Caco-2 (cell line): ENCODE measurements around the gene ARL14EPL. TPM values are rescaled to one million over a fixed set of nuclear protein-coding genes. Genes with fewer than 3 reads are reported as not detected.
"Not testable (repeated sequence)": the region's sequence is repeated elsewhere in the genome, so short reads cannot be mapped to it uniquely, and the experiment has no call there.

Source experiments
- BruUV-seq: library from RNA; stranded (reverse); fragments of 400-500 nt; replicated peaks from 2 replicates; lab custom pipeline; 2021; lab: Mats Ljungman, UMichigan
- CTCF ChIA-PET: fragments of 300-600 bp; sonication (Branson Sonifier 250); formaldehyde crosslinking; loops from one replicate; lab custom pipeline; 2022; ENCODE audit warnings: antibody characterized with exemption; lab: Charles Lee
- POLR2A ChIA-PET: fragments of 300-600 bp; sonication (Branson Sonifier 250); formaldehyde crosslinking; loops from one replicate; lab custom pipeline; 2022; ENCODE audit warnings: antibody characterized with exemption; lab: Charles Lee
- DNase-seq, 2 experiments: peaks; one replicate each; pipeline versions ENCODE4 v3.0.0 to v3.0.0-alpha.2; 2020 to 2022
- H3K27me3 ChIP-seq: replicated peaks from 2 replicates; pipeline ENCODE4 v1.6.0; 2011; ENCODE audit warnings: low read length; ENCODE audit not compliant: control insufficient read depth, insufficient read depth
- H3K36me3 ChIP-seq: 2 replicates; pipeline ENCODE4 v1.5.1; 2011; ENCODE audit warnings: low read length; ENCODE audit not compliant: control insufficient read depth, insufficient read depth
- H3K4me1 ChIP-seq: fragments of 250-450 bp; sonication (Bioruptor Pico); 2 replicates; pipeline ENCODE4 v1.5.1; 2020; ENCODE audit warnings: mild to moderate bottlenecking
- H3K4me3 ChIP-seq: 2 replicates; pipeline ENCODE4 v1.5.1; 2011; ENCODE audit warnings: low read depth, mild to moderate bottlenecking, control low read depth, low read length
- H3K9me3 ChIP-seq: fragments of 250-450 bp; sonication (Bioruptor Pico); 2 replicates; pipeline ENCODE4 v1.5.1; 2020; ENCODE audit warnings: mild to moderate bottlenecking, moderate library complexity
- H3K27ac Mint-ChIP-seq: one replicate; pipeline ENCODE4 v1.8.0; 2022; ENCODE audit warnings: mixed read lengths; ENCODE audit not compliant: unreplicated experiment
- H3K27me3 Mint-ChIP-seq: one replicate; pipeline ENCODE4 v1.8.0; 2022; ENCODE audit warnings: mixed read lengths; ENCODE audit not compliant: insufficient read depth, unreplicated experiment
- H3K36me3 Mint-ChIP-seq: one replicate; pipeline ENCODE4 v1.8.0; 2022; ENCODE audit warnings: mild to moderate bottlenecking, mixed read lengths; ENCODE audit not compliant: insufficient read depth, unreplicated experiment
- H3K4me1 Mint-ChIP-seq: one replicate; pipeline ENCODE4 v1.8.0; 2022; ENCODE audit warnings: low read depth, mixed read lengths; ENCODE audit not compliant: unreplicated experiment
- H3K4me3 Mint-ChIP-seq: one replicate; pipeline ENCODE4 v1.8.0; 2022; ENCODE audit warnings: mild to moderate bottlenecking, moderate library complexity, mixed read lengths; ENCODE audit not compliant: unreplicated experiment
- H3K9me3 Mint-ChIP-seq: one replicate; pipeline ENCODE4 v1.8.0; 2022; ENCODE audit warnings: mixed read lengths; ENCODE audit not compliant: unreplicated experiment
- intact Hi-C: fragments of 100-400 bp; cut with micrococcal nuclease; formaldehyde crosslinking; loops from one replicate; pipeline ENCODE4 v1.10.0; 2022; ENCODE audit not compliant: unreplicated experiment
- total RNA-seq: library from RNA; stranded (reverse); gene quantifications from 2 replicates; pipeline ENCODE4 v1.2.3, GENCODE V29; 2022
- TF ChIP-seq, protein P1 (sequence below), 2 experiments: fragments of 200-600 bp in 1 of 2; IDR thresholded peaks; 1 replicate in 1 of 2; 2 replicates in 1 of 2; pipeline versions ENCODE4 v1.5.1 to v1.8.0; 2011 to 2022; ENCODE audit warnings: antibody characterized with exemption in 1 of 2, control low read depth in 1 of 2, inconsistent platforms in 1 of 2, low read depth in 1 of 2, low read length in 1 of 2, mild to moderate bottlenecking in 1 of 2, moderate library complexity in 1 of 2; ENCODE audit not compliant: insufficient read depth in 1 of 2, severe bottlenecking in 1 of 2, unreplicated experiment in 1 of 2

Gene ARL14EPL
- total RNA-seq, 1 experiment from 2014 or later: not detected

DNA sequence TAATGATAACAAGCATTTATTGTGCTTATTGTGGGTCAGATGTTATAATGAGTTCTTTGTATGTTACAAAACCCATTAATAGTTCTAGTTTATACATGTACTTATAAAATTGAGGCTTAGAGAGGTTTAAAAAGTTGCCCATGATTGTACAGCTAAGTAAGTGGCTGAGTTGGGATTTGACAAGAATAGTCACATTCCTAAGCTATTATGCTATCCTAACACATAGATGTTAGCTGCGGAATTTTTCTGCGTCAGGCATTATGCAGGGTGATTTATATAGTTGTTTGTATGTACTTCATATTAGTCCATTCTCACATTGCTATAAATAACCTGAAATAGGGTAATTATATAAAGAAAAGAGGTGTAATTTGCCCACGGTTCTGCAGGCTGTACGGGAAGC is 65.0 kb downstream of the ARL14EPL start:
- no TSS peak for BruUV-seq
- Histone ChIP-seq H3K36me3 (no peaks in the 10 kb centered on the region; the same call in 1 of the 2 replicates), H3K27me3 (no peaks in the 10 kb centered on the region), H3K4me1 (no peaks in the 10 kb centered on the region), H3K9me3 (no peaks in the 10 kb centered on the region), H3K4me3 (no peak overlapping the region)
- DNase-seq: no peak
- POLR2A ChIA-PET: no interaction called here
- intact Hi-C loops: no loop called here
- H3K27ac Mint-ChIP-seq: no peak overlapping the region
- H3K9me3 Mint-ChIP-seq: no peaks in the 10 kb centered on the region
- H3K4me3 Mint-ChIP-seq: no peak overlapping the region
- TF ChIP-seq, protein P1, sequence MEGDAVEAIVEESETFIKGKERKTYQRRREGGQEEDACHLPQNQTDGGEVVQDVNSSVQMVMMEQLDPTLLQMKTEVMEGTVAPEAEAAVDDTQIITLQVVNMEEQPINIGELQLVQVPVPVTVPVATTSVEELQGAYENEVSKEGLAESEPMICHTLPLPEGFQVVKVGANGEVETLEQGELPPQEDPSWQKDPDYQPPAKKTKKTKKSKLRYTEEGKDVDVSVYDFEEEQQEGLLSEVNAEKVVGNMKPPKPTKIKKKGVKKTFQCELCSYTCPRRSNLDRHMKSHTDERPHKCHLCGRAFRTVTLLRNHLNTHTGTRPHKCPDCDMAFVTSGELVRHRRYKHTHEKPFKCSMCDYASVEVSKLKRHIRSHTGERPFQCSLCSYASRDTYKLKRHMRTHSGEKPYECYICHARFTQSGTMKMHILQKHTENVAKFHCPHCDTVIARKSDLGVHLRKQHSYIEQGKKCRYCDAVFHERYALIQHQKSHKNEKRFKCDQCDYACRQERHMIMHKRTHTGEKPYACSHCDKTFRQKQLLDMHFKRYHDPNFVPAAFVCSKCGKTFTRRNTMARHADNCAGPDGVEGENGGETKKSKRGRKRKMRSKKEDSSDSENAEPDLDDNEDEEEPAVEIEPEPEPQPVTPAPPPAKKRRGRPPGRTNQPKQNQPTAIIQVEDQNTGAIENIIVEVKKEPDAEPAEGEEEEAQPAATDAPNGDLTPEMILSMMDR (IDR thresholded peaks at IDR 0.05; ENCODE audit: insufficient read depth in 1 of 2, low read depth in 1 of 2, low read length in 1 of 2, severe bottlenecking in 1 of 2, unreplicated experiment in 1 of 2): no peak
- H3K4me1 Mint-ChIP-seq: no peaks in the 10 kb centered on the region
- H3K36me3 Mint-ChIP-seq: peaks cover 17% of the 10 kb centered on the region
- CTCF ChIA-PET: no interaction called here
- no peaks in the 10 kb centered on the region for H3K27me3 Mint-ChIP-seq

DNA sequence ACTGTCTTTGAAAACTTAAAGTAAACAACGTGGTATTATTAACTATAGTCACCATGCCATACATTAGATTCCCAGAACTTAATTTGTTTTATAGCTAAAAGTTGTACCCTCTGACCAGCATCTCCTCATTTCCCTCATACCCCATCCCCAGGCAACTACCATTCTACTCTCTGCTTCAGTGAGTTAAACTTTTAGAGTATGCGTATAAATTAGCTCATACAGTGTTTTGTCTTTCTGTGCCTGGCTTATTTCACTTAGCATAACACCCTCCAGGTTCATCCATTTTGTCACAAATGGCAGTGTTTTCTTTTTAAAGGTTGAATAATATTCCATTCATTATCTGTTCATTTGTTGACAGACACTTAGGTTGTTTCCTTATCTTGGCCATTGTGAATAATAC is 66.7 kb downstream of the ARL14EPL start:
- intact Hi-C loops: no loop called here
- ChIA-PET CTCF (no interaction called here), POLR2A (no interaction called here)
- Mint-ChIP-seq H3K27ac (no peak overlapping the region), H3K4me3 (no peak overlapping the region), H3K36me3 (peaks cover 17% of the 10 kb centered on the region), H3K27me3 (no peaks in the 10 kb centered on the region), H3K9me3 (no peaks in the 10 kb centered on the region), H3K4me1 (no peaks in the 10 kb centered on the region)
- DNase-seq: no peak
- TF ChIP-seq, protein P1 (IDR thresholded peaks at IDR 0.05; ENCODE audit: insufficient read depth in 1 of 2, low read depth in 1 of 2, low read length in 1 of 2, severe bottlenecking in 1 of 2, unreplicated experiment in 1 of 2): no peak
- H3K4me3 ChIP-seq: no peak overlapping the region
- H3K36me3 ChIP-seq: no peaks in the 10 kb centered on the region
- BruUV-seq: no TSS peak
- no peaks in the 10 kb centered on the region for H3K27me3 ChIP-seq
- no peaks in the 10 kb centered on the region for H3K9me3 ChIP-seq
- no peaks in the 10 kb centered on the region for H3K4me1 ChIP-seq

DNA sequence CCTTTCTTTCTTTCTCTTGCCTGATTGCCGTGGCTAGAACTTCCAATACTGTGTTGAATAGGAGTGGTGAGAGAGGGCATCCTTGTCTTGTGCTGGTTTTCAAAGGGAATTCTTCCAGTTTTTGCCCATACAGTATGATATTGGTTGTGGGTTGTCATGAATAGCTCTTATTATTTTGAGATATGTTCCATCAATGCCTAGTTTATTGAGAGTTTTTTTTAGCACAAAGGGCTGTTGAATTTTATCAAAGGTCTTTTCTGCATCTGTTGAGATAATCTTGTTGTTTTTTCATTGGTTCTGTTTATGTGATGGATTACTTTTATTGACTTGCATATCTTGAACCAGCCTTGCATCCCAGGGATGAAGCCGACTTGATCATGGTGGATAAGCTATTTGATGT is 72.7 kb downstream of the ARL14EPL start:
- BruUV-seq, H3K36me3 Mint-ChIP-seq: not testable (repeated sequence)

More for the DNA sequence above, 72.7 kb downstream of the ARL14EPL start:
- H3K27me3 Mint-ChIP-seq, POLR2A ChIA-PET, H3K4me3 Mint-ChIP-seq, H3K36me3 ChIP-seq, DNase-seq, intact Hi-C loops, H3K4me3 ChIP-seq, H3K27ac Mint-ChIP-seq, CTCF ChIA-PET, H3K9me3 ChIP-seq, H3K4me1 ChIP-seq, H3K27me3 ChIP-seq, H3K9me3 Mint-ChIP-seq: not testable (repeated sequence)
- H3K4me1 Mint-ChIP-seq: peaks cover 21% of the 10 kb centered on the region

Other genes starting within 250 kb of the ARL14EPL start
- gene CDO1, start 215.8 kb upstream of the ARL14EPL start, total RNA-seq: not detected in 2 replicates
- gene ATG12, start 190.9 kb upstream of the ARL14EPL start, total RNA-seq: 46.8 and 47.5 TPM in 2 replicates
- gene AP3S1, start 190.5 kb upstream of the ARL14EPL start, total RNA-seq: 104 and 106 TPM in 2 replicates
- gene LVRN, start 70.0 kb upstream of the ARL14EPL start, total RNA-seq: 0.27 and 0.42 TPM in 2 replicates
- 26.4 and 30.4 TPM in 2 replicates for gene COMMD10, start 52.6 kb downstream of the ARL14EPL start, total RNA-seq